GM18907 (cell line): ENCODE data around the gene ZNF763.
A peak's percentile ranks its signal among the peaks of the same experiment; 100 is the strongest.
"Not testable (repeated sequence)": the region's sequence is repeated elsewhere in the genome, so short reads cannot be mapped to it uniquely, and the experiment has no call there.

Source experiments
- ATAC-seq: cut with Tn5 transposase; IDR thresholded peaks from one replicate; pipeline ENCODE4 v1.9.1; 2021; ENCODE audit warnings: mild to moderate bottlenecking, moderate library complexity; ENCODE audit not compliant: unreplicated experiment

ZNF763 gene

DNA sequence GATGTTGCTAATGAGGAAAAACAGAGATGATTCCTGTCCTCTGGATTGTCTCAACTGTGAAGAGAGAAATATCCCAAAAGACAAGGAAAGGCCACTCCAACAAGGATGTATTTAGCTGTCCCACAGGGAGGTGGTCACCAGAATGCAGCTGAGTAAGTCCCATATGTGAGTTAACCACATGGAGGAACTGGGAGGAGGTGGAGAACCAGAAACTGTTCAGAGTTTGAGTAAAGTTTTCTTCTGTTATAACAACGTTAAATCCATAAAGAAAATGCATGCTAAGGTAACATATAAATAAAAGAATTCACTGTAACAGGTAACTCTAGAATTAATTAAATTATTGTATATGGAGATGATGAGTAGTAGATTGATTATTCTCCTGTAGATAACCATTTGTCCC lies 5.3 kb downstream of the ZNF763 start:
- no peak for ATAC-seq

DNA sequence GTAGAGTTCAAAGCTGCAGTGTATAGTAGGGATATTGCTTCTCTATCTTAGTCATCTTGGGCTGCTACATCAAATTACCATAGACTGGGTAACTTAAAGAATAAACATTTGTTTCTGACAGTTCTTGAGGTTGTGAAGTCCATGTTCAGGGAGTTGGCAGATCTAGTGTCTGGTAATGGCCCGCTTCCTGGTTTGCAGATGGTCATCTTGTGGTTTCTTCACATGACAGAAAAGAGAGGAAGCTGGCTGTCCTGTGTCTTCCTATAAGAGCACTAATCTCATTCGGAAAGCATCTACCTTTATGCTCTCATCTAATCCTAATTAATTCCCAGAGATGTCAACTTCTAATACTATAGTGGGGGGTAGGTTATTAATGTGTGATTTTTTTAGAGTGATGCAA lies 6.2 kb downstream of the ZNF763 start:
- no peak for ATAC-seq

DNA sequence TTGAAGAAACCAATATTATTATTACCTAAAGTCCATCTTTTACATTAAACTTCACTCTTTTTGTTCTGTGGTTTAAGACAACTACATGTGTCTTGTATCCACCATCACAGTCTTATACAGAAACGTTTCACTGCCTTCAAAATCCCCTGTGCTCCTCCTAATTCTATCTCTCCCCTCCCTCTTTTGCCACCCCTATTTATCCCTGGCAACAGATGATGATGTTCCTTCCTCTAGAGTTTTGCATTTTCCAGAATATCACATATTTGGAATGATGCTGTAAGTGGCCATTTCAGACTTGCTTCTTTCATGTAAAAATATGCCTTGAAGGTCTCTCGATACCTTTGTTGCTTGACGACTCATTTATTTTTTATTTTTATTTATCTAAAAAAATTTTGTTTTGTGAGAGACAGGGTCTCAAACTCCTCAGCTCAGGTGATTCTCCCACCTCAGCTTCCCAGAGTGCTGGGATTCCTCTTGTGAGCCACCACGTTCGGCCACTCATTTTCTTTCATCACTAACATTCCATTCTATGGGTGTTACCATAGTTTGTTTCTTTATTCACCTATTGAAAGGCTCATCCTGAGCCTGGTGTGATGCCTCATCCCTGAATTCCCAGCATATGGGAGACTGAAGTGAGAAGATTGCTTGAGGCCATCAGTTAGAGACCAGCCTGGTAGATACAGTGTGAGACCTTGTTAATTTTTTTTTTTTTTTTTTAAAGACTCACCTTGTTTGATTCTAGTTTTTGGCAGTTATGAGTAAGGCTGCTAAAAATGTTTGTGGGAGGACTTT lies 8.4 kb downstream of the ZNF763 start:
- no peak for ATAC-seq

GRCh38 chr19:11978492-11979100 lies 13.8 kb downstream of the ZNF763 start:
- no peak for ATAC-seq

DNA sequence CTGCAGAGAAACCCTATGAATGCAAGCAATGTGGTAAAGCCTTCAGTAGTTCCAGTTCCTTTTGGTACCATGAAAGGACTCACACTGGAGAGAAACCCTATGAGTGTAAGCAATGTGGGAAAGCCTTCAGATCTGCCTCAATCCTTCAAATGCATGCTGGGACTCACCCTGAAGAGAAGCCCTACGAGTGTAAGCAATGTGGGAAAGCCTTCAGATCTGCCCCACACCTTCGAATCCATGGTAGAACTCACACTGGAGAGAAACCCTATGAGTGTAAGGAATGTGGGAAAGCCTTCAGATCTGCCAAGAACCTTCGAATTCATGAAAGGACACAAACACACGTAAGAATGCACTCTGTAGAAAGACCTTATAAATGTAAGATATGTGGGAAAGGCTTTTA lies 14.7 kb downstream of the ZNF763 start:
- no peak for ATAC-seq

- no peak for ATAC-seq
These were observed 17.7 kb downstream of the ZNF763 start for GRCh38 chr19:11982526-11982925.

DNA sequence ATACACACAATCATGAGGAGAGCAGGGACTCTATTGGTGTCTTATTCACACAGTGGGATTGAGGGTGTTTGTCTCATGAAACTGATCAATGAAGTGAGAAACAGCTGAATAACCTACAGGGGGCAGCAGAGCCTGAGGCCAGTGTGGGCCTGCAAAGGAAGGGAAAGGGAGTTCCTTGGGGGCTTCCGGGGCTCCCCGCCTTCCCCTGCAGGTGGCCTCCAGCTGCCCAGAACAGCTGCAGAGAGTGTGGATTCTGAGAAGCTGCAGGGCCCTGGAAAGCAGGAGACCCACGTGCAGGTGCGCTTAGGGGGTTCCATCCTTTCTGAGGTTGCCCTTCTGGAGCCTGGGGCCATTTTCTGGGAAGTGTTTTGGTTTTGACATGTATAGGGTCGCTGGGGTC lies 20.1 kb downstream of the ZNF763 start:
- ATAC-seq = no peak

DNA sequence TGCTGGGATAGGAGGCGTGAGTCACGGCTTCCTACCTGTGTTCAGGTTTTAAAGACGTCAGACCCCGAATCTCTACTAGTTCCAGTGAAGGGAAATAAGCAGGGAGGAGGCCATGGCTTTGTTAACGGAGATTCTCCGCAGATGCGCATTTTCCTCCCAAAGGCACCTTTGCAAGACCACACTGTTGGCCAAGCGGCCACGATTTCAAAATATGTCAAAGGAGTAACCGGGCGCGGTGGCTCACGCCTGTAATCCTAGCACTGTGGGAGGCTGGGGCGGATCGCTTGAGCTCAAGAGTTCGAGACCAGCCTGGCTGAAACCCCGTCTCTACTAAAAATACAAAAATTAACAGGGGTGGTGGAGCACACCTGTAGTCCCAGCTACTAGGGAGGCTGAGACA lies 21.9 kb downstream of the ZNF763 start:
- no peak for ATAC-seq

DNA sequence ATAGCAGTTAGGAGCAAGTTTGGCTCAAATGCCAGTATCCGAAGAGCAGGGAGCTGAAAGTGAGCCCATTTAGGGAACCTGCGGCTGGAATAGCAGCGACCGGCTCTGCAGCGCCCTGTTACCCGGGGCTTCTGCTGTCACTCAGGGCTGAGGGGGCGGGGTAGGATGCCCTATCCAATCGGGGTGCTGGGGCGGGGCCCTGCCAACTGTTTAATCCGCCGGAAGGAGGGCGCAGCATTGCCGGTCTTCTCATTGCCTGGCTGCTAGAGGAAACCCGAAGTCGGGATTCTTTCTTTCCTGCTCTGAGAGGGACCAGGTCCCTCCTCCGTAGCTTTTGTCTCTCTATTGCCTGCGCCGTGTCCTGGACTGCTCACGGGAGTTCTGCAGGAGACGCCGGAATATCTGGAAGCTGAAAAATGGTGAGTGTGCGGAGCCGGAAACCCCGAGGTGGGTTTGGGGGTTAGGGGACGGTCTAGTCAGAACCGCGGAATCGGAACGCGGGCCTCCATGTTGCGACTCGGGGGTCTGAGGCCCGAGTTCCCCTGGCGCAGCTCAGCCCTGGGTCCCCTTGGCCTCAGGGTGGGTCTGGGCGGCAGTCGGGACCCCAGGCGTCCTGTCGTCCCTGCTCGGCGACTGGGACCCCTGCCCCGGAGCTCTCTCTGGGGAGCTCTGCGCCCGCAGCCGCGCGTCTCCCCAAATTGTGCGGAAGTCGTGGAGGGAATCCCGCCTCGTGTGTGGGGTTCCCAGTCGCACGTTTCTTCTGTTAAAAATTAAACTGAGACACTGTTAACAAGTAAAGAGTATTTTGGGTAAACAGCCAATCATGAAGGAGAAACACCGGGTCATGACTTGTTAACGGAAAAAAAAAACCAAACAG lies 22.8 kb downstream of the ZNF763 start:
- ATAC-seq = peak; percentile 72

GRCh38 chr19:11989112-11989456 lies 24.2 kb downstream of the ZNF763 start:
- no peak for ATAC-seq

- ATAC-seq = not testable (repeated sequence)
These were observed 27.1 kb downstream of the ZNF763 start for GRCh38 chr19:11991921-11992320.

GRCh38 chr19:11995174-11995573 lies 30.3 kb downstream of the ZNF763 start:
- ATAC-seq = no peak

- ATAC-seq = peak; percentile 65
These were observed 35.5 kb downstream of the ZNF763 start for GRCh38 chr19:12000152-12000981.

DNA sequence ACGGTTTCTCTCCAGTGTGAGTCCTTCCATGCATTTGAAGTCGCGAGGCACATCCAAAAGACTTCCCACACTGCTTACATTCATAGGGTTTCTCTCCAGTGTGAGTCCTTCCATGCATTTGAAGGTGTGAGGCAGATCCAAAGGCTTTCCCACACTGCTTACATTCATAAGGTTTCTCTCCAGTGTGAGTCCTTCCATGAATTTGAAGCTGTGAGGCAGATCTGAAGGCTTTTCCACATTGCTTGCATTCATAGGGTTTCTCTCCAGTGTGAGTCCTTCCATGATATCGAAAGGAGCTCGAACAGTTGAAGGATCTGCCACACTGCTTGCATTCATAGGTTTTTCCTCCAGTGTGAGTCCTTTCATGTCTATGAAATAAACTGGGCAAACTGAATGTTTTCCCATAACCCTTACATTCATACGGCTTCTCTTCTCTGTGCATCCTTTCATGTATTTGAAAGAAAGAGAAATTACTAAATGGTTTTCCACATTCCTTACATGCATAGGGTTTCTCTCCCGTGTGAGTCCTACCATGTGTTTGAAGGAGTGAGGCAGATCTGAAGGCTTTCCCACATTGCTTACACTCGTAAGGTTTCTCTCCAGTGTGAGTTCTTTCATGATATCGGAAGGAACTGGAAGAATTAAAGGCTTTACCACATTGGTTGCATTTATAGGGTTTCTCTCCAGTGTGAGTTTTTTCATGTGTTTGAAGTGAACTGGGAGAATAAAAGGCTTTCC lies 50.3 kb downstream of the ZNF763 start:
- ATAC-seq = no peak

DNA sequence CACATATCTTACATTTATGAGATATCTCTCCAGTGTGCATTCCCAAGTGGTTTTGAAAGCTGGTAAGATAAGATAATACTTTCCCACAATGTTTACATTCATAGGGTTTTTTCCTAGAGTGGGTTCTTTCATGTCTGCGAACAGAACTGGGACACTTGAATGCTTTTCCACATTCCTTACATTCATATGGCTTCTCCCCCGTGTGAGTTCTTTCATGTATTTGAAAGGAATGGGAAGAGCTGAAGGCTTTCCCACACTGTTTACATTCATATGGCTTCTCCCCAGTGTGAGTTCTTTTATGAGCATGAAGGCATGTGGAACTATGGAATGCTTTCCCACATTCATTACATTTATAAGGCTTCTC lies 50.9 kb downstream of the ZNF763 start:
- no peak for ATAC-seq
